Endothelial cell of umbilical vein (primary cell): ENCODE data around the gene BRME1. TPM values are rescaled to one million over a fixed set of nuclear protein-coding genes. Genes with fewer than 3 reads are reported as not detected.

Source experiments
- BruUV-seq: library from RNA; stranded (reverse); fragments of 400-500 nt; replicated peaks from 2 replicates; lab custom pipeline; 2021; lab: Mats Ljungman, UMichigan
- CTCF ChIA-PET: fragments of 300-600, 350-600 bp; sonication (Branson Sonifier 250); formaldehyde crosslinking; loops from one replicate; lab custom pipeline; 2021; ENCODE audit warnings: antibody characterized with exemption, inconsistent platforms; lab: Charles Lee
- POLR2A ChIA-PET: fragments of 300-600, 350-600 bp; sonication (Branson Sonifier 250); formaldehyde crosslinking; loops from one replicate; lab custom pipeline; 2021; ENCODE audit warnings: antibody characterized with exemption, inconsistent platforms; lab: Charles Lee
- DNase-seq: peaks from one replicate; pipeline ENCODE4 v3.0.0-alpha.2; 2011; ENCODE audit warnings: low read depth, low spot score
- FAIRE-seq: peaks from 2 replicates; lab custom pipeline; 2011; peaks lifted over from hg19 to GRCh38; lab: Jason Lieb, UNC
- H2AFZ ChIP-seq: 2 replicates; pipeline ENCODE4 v1.6.0; 2012; ENCODE audit warnings: low read depth, low read length, control low read depth, inconsistent platforms
- H3K27ac ChIP-seq: 2 replicates; pipeline ENCODE4 v1.5.1; 2011; ENCODE audit warnings: low read depth, mild to moderate bottlenecking, control low read depth, low read length, moderate library complexity; ENCODE audit not compliant: insufficient read depth
- H3K27me3 ChIP-seq, 2 experiments: 2 replicates each; pipeline versions ENCODE4 v1.6.0 to v1.6.1; 2011; ENCODE audit warnings: low read length in 2 of 2, mixed read lengths in 1 of 2; ENCODE audit not compliant: control insufficient read depth in 2 of 2, insufficient read depth in 2 of 2
- H3K36me3 ChIP-seq, 2 experiments: 2 replicates in 1 of 2; 3 replicates in 1 of 2; pipeline ENCODE4 v1.5.1; 2011; ENCODE audit warnings: low read length in 2 of 2, mild to moderate bottlenecking in 1 of 2, moderate library complexity in 1 of 2; ENCODE audit not compliant: control insufficient read depth in 2 of 2, insufficient read depth in 2 of 2; ENCODE audit errors: extremely low read depth in 1 of 2
- H3K4me1 ChIP-seq: 3 replicates; pipeline ENCODE4 v1.5.1; 2011; ENCODE audit warnings: mild to moderate bottlenecking, low read length; ENCODE audit not compliant: control insufficient read depth, insufficient read depth; ENCODE audit errors: extremely low read depth
- H3K4me2 ChIP-seq: 2 replicates; pipeline ENCODE4 v1.6.1; 2011; ENCODE audit warnings: low read length, control low read depth, mixed read lengths; ENCODE audit not compliant: insufficient read depth
- H3K4me3 ChIP-seq, 3 experiments: fragments of 200-600 bp in 1 of 3; sonication (generic), shearing (Covaris generic) in 1 of 3; replicated peaks in 1 of 3; 2 replicates each; pipeline ENCODE4 v1.5.1; 2011 to 2016; ENCODE audit warnings: control low read depth in 3 of 3, low read length in 3 of 3, mild to moderate bottlenecking in 2 of 3, inconsistent platforms in 1 of 3, low read depth in 1 of 3, moderate library complexity in 1 of 3; ENCODE audit not compliant: insufficient read depth in 1 of 3
- H3K79me2 ChIP-seq: 2 replicates; pipeline ENCODE4 v1.6.0; 2012; ENCODE audit warnings: low read length, inconsistent platforms; ENCODE audit not compliant: control insufficient read depth, insufficient read depth
- H3K9ac ChIP-seq: replicated peaks from 2 replicates; pipeline ENCODE3; 2011; ENCODE audit warnings: low read length, control low read depth; ENCODE audit not compliant: insufficient read depth; ENCODE audit errors: extremely low read depth
- H3K9me1 ChIP-seq: replicated peaks from 3 replicates; pipeline ENCODE4 v1.6.0; 2011; ENCODE audit warnings: mild to moderate bottlenecking, low read length; ENCODE audit not compliant: control insufficient read depth, insufficient read depth; ENCODE audit errors: extremely low read depth
- H3K9me3 ChIP-seq: replicated peaks from 2 replicates; pipeline ENCODE4 v1.5.1; 2012; ENCODE audit warnings: low read length, inconsistent platforms; ENCODE audit not compliant: control insufficient read depth, insufficient read depth
- H4K20me1 ChIP-seq: replicated peaks from 2 replicates; pipeline ENCODE3; 2011; ENCODE audit warnings: mild to moderate bottlenecking, low read length; ENCODE audit not compliant: control insufficient read depth, insufficient read depth; ENCODE audit errors: extremely low read depth
- EZH2 ChIP-seq: IDR thresholded peaks from 2 replicates; pipeline ENCODE4 v1.6.1; 2012; ENCODE audit warnings: borderline replicate concordance, low read depth, mild to moderate bottlenecking, moderate library complexity, low read length, inconsistent platforms; ENCODE audit not compliant: severe bottlenecking
- FOS ChIP-seq: IDR thresholded peaks from 2 replicates; pipeline ENCODE4 v1.6.1; 2011; ENCODE audit warnings: mild to moderate bottlenecking, low read length, moderate library complexity, borderline replicate concordance; ENCODE audit not compliant: insufficient read depth
- GATA2 ChIP-seq: IDR thresholded peaks from 2 replicates; pipeline ENCODE4 v1.7.0; 2011; ENCODE audit warnings: low read depth, mild to moderate bottlenecking, moderate library complexity, mixed read lengths, low read length; ENCODE audit not compliant: insufficient read length, insufficient read depth
- JUN ChIP-seq: IDR thresholded peaks from 2 replicates; pipeline ENCODE4 v1.6.1; 2011; ENCODE audit warnings: borderline replicate concordance, low read depth; ENCODE audit not compliant: insufficient read length, insufficient read depth
- MYC ChIP-seq: IDR thresholded peaks from one replicate; pipeline ENCODE4 v1.6.1; 2011; ENCODE audit warnings: mild to moderate bottlenecking, low read depth, low read length
- POLR2A ChIP-seq: IDR thresholded peaks from 2 replicates; pipeline ENCODE4 v1.6.1; 2012; ENCODE audit warnings: low read depth, mild to moderate bottlenecking, control low read depth, low read length
- POLR2AphosphoS5 ChIP-seq: IDR thresholded peaks from 2 replicates; pipeline ENCODE4 v1.6.1; 2012; ENCODE audit warnings: low read depth, mild to moderate bottlenecking, control low read depth, low read length, moderate library complexity; ENCODE audit not compliant: insufficient read depth
- dilution Hi-C: fragments of 300-500 bp; cut with MboI; formaldehyde crosslinking; loops from one replicate; pipeline ENCODE4 v1.15.0; 2019; ENCODE audit warnings: low sequenced_read_pairs; ENCODE audit not compliant: extremely low pct_ligation_motif_present
- intact Hi-C: fragments of 100-400 bp; cut with micrococcal nuclease; formaldehyde crosslinking; loops from one replicate; pipeline ENCODE4 v1.10.0; 2022
- polyA plus RNA-seq, 4 experiments: library from polyadenylated mRNA; depleted of rRNA in 3 of 4; stranded (reverse) in 3 of 4; unstranded in 1 of 4; fragments of >200 nt; gene quantifications; 2 replicates each; pipeline versions ENCODE4 v1.2.1 to v1.2.3, GENCODE V29; 2011 to 2012; ENCODE audit warnings: missing spikeins in 1 of 4
- total RNA-seq: library from RNA; stranded (reverse); gene quantifications from 2 replicates; pipeline ENCODE4 v1.2.3, GENCODE V29; 2021
- TF ChIP-seq, protein P1 (sequence below): IDR thresholded peaks from 2 replicates; pipeline ENCODE4 v1.6.1; 2011; ENCODE audit not compliant: insufficient read depth, insufficient read length
- TF ChIP-seq, protein P2 (sequence below), 2 donors: IDR thresholded peaks; 1 replicate in 1 of 2; 2 replicates in 1 of 2; pipeline ENCODE4 v1.5.1; 2011; ENCODE audit warnings: low read length in 2 of 2, mild to moderate bottlenecking in 2 of 2, moderate library complexity in 2 of 2, control low read depth in 1 of 2, inconsistent platforms in 1 of 2, low read depth in 1 of 2; ENCODE audit not compliant: insufficient read depth in 1 of 2; ENCODE audit errors: extremely low read depth in 1 of 2

Gene BRME1
- total and polyA plus RNA-seq, 2 donors (not counting 3 experiments of a cell fraction or from before 2014, with no cell fraction given), result 0.69 to 2.5 TPM

DNA sequence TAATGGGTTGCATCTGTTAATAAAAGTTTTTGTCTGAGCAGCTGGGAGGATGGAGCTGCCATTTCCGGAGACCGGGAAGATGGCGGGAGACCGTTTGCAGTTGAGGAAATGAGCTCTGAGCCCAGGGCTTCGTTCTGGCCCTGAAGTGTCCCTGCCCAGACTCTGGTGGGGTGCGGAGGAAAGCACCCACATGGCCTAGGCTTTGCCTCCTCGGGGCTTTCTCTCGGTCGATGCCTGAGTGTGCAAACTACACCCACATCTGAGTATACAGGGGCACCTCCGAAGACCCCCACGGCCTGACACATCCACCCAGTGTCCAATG is 44.6 kb downstream of the BRME1 start:
- Histone ChIP-seq H3K4me1 (peaks cover 16% of the 10 kb centered on the region), H3K36me3 (no peaks in the 10 kb centered on the region), H4K20me1 (no peaks in the 10 kb centered on the region), H3K9me3 (no peaks in the 10 kb centered on the region), H3K79me2 (no peaks in the 10 kb centered on the region), H3K27ac (peak overlapping the region; percentile 99), H3K4me3 (no peak overlapping the region), H3K9me1 (no peaks in the 10 kb centered on the region), H2AFZ (peak overlapping the region; percentile 77), H3K4me2 (peak overlapping the region; percentile 89), H3K27me3 (no peaks in the 10 kb centered on the region), H3K9ac (peak overlapping the region; percentile 87)
- CTCF ChIA-PET, result interaction anchor here (1.0 to 6.1 kb wide), 13 partner anchors 9 to 211 kb away, joined by 3 to 77 read pairs (median 16); partner anchors contain the start of genes C19orf53, MISP3 and ZSWIM4
- intact Hi-C loops (no loop called here), dilution Hi-C loops (no loop called here)
- TF ChIP-seq MYC, result no peak
- no peak for TF ChIP-seq GATA2
- TF ChIP-seq, protein P1, sequence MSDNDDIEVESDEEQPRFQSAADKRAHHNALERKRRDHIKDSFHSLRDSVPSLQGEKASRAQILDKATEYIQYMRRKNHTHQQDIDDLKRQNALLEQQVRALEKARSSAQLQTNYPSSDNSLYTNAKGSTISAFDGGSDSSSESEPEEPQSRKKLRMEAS, result no peak
- TF ChIP-seq, protein P2, sequence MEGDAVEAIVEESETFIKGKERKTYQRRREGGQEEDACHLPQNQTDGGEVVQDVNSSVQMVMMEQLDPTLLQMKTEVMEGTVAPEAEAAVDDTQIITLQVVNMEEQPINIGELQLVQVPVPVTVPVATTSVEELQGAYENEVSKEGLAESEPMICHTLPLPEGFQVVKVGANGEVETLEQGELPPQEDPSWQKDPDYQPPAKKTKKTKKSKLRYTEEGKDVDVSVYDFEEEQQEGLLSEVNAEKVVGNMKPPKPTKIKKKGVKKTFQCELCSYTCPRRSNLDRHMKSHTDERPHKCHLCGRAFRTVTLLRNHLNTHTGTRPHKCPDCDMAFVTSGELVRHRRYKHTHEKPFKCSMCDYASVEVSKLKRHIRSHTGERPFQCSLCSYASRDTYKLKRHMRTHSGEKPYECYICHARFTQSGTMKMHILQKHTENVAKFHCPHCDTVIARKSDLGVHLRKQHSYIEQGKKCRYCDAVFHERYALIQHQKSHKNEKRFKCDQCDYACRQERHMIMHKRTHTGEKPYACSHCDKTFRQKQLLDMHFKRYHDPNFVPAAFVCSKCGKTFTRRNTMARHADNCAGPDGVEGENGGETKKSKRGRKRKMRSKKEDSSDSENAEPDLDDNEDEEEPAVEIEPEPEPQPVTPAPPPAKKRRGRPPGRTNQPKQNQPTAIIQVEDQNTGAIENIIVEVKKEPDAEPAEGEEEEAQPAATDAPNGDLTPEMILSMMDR (IDR thresholded peaks at IDR 0.05; ENCODE audit: extremely low read depth in 1 of 2, insufficient read depth in 1 of 2, low read depth in 1 of 2, low read length in 2 of 2), result no peak
- no peak for TF ChIP-seq JUN
- TF ChIP-seq POLR2AphosphoS5, result no peak
- no peak for TF ChIP-seq POLR2A
- no peak for TF ChIP-seq FOS
- no peak for TF ChIP-seq EZH2
- FAIRE-seq (peak; percentile 63), DNase-seq (peak; percentile 25)
- no TSS peak for BruUV-seq
- POLR2A ChIA-PET, result interaction anchor here (1.2 to 2.0 kb wide), 3 partner anchors 21 to 34 kb away, joined by 3 to 25 read pairs (median 16); no protein-coding TSS in a partner anchor
